Measurements from ENCODE around the gene KIAA1755.
A peak's percentile ranks its signal among the peaks of the same experiment; 100 is the strongest.

Gene KIAA1755

DNA sequence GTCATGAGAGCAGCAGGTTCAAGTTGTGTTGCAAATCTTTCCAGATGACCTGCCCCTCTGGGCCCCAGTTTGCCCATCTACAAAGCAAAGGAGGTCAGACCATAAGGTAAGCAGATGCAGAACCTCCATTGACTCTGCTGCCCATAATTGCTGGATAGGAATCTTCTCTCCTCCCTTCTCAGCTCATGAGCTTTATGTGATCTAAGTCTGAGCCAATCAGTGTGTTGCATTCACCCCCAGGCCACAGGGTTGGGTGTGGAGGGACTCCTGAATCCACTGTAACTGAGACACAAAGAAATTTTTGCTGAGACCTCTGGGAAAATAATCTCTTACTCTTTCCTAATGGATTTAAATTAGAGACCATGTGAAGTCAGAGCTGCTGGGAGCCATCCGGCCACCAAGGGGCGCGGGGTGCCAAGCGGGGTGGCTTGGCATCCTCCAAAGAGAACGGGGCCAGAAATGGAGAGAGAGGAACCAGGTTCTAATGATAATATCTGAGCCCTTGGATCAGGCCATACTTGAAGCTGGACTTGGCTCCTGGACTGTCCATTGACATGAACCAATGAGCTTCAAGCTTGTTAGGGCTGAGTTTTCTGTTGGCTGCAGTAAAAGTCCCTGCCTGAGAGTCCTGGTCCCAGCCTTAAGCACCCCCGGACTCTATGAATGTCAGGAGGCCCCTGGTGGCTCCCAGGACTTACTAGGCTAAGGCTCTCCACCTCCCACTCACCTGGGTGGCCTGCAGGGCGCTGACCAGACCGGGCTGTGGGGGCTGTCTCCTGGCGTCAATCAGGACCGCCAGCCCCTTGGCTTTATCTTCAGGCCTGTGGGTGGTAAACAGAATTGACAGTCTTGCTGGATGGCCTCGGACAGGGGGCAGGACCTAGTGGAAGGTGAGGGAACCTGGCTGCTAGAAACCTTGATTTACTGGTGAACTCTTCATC lies 32.8 kb downstream of the KIAA1755 start:
- TF ChIP-seq, protein P1, sequence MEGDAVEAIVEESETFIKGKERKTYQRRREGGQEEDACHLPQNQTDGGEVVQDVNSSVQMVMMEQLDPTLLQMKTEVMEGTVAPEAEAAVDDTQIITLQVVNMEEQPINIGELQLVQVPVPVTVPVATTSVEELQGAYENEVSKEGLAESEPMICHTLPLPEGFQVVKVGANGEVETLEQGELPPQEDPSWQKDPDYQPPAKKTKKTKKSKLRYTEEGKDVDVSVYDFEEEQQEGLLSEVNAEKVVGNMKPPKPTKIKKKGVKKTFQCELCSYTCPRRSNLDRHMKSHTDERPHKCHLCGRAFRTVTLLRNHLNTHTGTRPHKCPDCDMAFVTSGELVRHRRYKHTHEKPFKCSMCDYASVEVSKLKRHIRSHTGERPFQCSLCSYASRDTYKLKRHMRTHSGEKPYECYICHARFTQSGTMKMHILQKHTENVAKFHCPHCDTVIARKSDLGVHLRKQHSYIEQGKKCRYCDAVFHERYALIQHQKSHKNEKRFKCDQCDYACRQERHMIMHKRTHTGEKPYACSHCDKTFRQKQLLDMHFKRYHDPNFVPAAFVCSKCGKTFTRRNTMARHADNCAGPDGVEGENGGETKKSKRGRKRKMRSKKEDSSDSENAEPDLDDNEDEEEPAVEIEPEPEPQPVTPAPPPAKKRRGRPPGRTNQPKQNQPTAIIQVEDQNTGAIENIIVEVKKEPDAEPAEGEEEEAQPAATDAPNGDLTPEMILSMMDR (IDR thresholded peaks at IDR 0.05), result no peak

DNA sequence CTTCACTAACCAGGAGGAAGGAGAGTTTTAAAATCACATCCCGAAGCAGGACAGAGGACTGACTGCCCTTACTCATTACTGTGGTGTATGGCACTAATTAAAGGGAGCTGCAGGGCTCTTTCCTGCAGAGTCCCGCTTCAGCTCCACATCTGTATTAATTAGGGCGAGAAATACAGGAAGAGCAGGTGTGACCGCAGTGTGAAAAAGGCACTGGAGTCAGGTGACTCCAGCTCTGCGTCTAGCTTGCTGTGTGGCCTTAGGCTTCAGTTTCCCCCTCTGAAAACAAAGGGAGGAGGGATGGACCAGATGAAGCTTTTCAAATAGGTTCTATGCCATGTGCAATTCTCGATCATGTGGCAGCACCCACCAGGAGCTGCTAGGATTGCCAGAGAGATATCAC lies 34.0 kb downstream of the KIAA1755 start:
- TF ChIP-seq, protein P1 (IDR thresholded peaks at IDR 0.05), result no peak

DNA sequence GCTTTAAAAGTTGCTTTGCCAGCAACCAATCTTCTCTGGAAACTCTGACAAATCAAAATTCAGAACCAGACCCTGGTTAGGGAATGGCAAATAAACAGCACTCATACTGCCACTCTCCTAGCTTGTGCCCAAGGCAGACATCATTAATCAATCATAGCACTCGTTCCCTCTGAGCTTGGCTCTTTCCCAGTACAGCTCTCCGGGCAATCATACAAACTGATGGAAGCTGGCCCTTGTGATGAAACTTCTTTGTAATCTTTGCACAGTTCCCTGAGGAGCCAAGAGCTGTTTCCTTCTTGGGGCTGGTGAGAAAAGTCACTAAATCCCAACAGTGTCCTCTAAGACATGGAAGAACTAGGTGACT lies 34.7 kb downstream of the KIAA1755 start:
- TF ChIP-seq, protein P1 (IDR thresholded peaks at IDR 0.05), result no peak

DNA sequence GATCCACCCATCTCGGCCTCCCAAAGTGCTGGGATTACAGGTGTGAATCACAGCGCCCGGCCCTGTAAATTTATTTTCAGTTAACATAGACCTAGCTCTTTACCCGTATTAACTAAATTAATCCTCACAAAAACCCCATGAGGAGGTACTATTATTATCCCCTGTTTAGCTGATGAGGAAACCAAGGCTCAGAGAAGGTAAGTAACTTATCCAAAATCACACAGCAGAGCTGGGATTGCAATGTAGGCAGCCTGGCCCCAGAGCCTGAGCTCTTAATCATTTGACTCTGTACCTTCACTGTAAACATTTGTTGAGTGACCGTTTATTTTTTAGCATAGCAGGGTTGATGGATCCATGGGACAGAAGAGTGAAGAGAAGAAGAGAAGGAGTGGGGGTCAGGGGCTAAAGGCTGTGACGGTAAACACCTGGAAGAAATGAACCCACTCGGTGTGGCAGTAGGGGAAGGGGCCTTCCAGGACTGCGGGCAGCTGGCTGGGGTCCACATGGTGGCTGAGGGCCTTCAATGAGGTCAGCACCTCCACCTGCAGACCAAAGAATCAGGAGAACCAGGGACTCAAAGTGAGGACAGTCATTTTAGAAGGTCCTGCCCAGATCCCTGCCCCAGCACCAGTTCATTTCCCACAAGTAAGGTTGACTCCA lies 35.2 kb downstream of the KIAA1755 start:
- TF ChIP-seq, protein P1 (IDR thresholded peaks at IDR 0.05), result no peak

DNA sequence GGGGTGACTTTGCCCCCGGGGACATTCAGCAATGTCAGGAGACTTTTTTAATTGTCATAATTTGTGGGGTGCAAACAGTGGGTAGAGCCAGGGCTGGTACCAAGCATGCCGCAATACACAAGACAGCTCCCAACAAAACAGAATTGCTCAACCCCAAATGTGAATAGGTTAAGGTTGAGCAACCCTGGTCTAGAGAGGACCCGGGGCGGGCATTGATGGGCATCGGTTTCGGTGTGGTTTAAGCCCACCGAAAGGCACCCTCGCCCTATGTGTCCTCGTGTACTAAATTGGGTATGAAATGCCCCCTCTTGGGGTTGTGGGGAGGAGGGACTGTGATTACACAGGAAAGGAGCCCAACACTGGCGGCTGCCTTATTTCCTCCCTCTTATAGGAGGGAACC lies 36.0 kb downstream of the KIAA1755 start:
- TF ChIP-seq, protein P1 (IDR thresholded peaks at IDR 0.05), result no peak

DNA sequence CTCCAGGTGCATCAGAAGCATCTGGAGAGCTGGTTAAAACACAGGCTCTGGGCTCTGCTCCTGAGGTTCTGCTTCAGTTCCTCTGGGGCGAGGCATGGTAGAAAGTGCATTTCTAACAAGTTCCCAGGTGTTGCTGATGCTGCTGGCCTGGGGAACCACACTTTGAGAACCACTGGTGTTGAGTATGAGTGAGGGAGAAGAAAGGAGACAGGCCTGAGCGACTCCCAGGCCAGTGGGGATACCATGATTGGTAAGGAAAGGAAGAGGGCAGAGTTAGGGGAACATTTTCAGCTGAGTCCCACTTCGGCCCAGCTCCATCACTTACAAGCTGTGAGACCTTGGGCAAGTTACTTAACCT lies 36.8 kb downstream of the KIAA1755 start:
- TF ChIP-seq, protein P1 (IDR thresholded peaks at IDR 0.05), result no peak

DNA sequence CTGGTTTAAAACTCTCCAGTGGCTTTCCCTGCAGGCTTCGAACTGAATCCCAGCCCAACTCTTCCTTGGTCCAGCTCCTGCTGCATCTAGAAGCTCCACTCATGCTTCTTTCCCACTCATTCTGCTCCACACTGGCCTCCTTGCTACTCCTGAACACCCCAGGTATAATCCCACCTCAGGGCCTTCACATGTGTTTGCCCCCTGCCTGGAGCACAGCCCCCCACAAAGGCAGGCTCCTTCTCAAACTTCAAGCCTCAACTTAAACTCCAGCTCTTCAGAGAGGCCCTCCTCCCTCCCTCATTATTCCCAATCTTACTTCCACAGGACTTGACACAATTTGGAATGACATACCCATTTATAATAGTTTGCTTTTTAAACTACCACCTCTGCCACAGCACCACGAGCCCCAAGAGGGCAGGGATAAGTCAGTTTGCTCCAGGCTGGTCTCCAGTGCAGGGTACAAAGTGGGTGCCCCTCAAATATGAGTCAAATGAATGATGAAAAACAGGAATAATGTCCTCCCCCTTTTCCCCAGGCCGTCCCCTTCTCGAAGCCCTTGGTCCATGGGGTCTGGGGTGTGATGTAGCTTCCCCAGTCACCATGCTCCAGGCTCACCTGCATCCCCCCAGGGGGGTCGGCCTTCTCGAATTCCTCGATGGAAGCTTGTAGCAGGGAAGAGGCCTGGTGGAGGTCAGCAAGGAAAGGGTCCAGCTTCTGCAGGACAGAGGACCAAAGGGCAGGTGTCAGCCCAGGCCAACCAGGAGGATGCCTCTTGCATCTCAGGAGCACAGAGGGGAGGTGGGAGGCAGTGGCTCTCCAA lies 37.4 kb downstream of the KIAA1755 start:
- TF ChIP-seq, protein P1 (IDR thresholded peaks at IDR 0.05), result peak; percentile 18; the same call in 1 of the 2 replicates
